Liver (tissue), 9 donors: ENCODE data around the gene SLC9C2. TPM values are rescaled to one million over a fixed set of nuclear protein-coding genes. Genes with fewer than 3 reads are reported as not detected.

Source experiments
- DNase-seq: peaks from one replicate; pipeline ENCODE4 v3.0.0-alpha.2; 2017; ENCODE audit warnings: low spot score
- H3K27ac ChIP-seq, 2 donors: one replicate each; pipeline ENCODE4 v1.7.0; 2013; ENCODE audit warnings: inconsistent platforms in 2 of 2, low read length in 2 of 2, control low read depth in 1 of 2, low read depth in 1 of 2, mild to moderate bottlenecking in 1 of 2
- H3K27me3 ChIP-seq, 4 donors: one replicate each; pipeline versions ENCODE4 v1.6.1 to v1.7.0; 2013; ENCODE audit warnings: low read length in 3 of 4, inconsistent platforms in 1 of 4, mild to moderate bottlenecking in 1 of 4, moderate library complexity in 1 of 4; ENCODE audit not compliant: control insufficient read depth in 4 of 4, insufficient read depth in 4 of 4
- H3K36me3 ChIP-seq, 4 donors: one replicate each; pipeline versions ENCODE4 v1.6.1 to v1.7.0; 2013; ENCODE audit warnings: low read length in 3 of 4, mild to moderate bottlenecking in 3 of 4, low read depth in 1 of 4, moderate library complexity in 1 of 4; ENCODE audit not compliant: control insufficient read depth in 4 of 4, insufficient read depth in 3 of 4
- H3K4me1 ChIP-seq, 4 donors: one replicate each; pipeline versions ENCODE4 v1.6.1 to v1.7.0; 2013; ENCODE audit warnings: low read length in 3 of 4, mild to moderate bottlenecking in 3 of 4, moderate library complexity in 1 of 4; ENCODE audit not compliant: control insufficient read depth in 4 of 4, insufficient read depth in 4 of 4
- H3K4me3 ChIP-seq, 3 donors: one replicate each; pipeline versions ENCODE4 v1.6.1 to v1.7.0; 2013; ENCODE audit warnings: low read length in 3 of 3, control low read depth in 1 of 3, low read depth in 1 of 3, mild to moderate bottlenecking in 1 of 3
- H3K9ac ChIP-seq, 2 donors: one replicate each; pipeline ENCODE4 v1.7.0; 2013; ENCODE audit warnings: low read length in 2 of 2, mild to moderate bottlenecking in 2 of 2, moderate library complexity in 2 of 2, control low read depth in 1 of 2, low read depth in 1 of 2
- H3K9me3 ChIP-seq, 4 donors: one replicate each; pipeline versions ENCODE4 v1.6.1 to v1.7.0; 2013; ENCODE audit warnings: low read length in 3 of 4; ENCODE audit not compliant: control insufficient read depth in 4 of 4
- ATF3 ChIP-seq: IDR thresholded peaks from 2 replicates; pipeline ENCODE4 v1.6.1; 2016; ENCODE audit warnings: antibody characterized with exemption
- CTCF ChIP-seq: fragments of 150-350 bp; IDR thresholded peaks from 2 replicates; pipeline ENCODE4 v1.5.1; 2017; ENCODE audit warnings: improper control_type of control experiment, low read depth, low read length; ENCODE audit not compliant: missing input control
- EGR1 ChIP-seq, 2 donors: IDR thresholded peaks; 2 replicates each; pipeline ENCODE4 v1.6.1; 2016 to 2018; ENCODE audit warnings: antibody characterized with exemption in 2 of 2, low read depth in 2 of 2
- FOXA1 ChIP-seq: IDR thresholded peaks from 2 replicates; pipeline ENCODE4 v1.6.1; 2016; ENCODE audit warnings: antibody characterized with exemption
- FOXA2 ChIP-seq: IDR thresholded peaks from 2 replicates; pipeline ENCODE4 v1.6.1; 2016; ENCODE audit warnings: antibody characterized with exemption
- GABPA ChIP-seq, 2 donors: IDR thresholded peaks in 1 of 2; conservative IDR thresholded peaks in 1 of 2; 2 replicates each; pipeline ENCODE4 v1.6.1; 2016; ENCODE audit warnings: antibody characterized with exemption in 2 of 2, mild to moderate bottlenecking in 1 of 2, moderate library complexity in 1 of 2
- HNF4A ChIP-seq, 2 donors: conservative IDR thresholded peaks; 2 replicates each; pipeline ENCODE4 v1.6.1; 2016; ENCODE audit warnings: antibody characterized with exemption in 2 of 2, mild to moderate bottlenecking in 2 of 2
- HNF4G ChIP-seq: IDR thresholded peaks from 2 replicates; pipeline ENCODE4 v1.6.1; 2016; ENCODE audit warnings: antibody characterized with exemption
- JUND ChIP-seq, 2 donors: IDR thresholded peaks; 2 replicates each; pipeline ENCODE4 v1.6.1; 2016; ENCODE audit warnings: antibody characterized with exemption in 2 of 2
- MAX ChIP-seq: IDR thresholded peaks from 2 replicates; pipeline ENCODE4 v1.6.1; 2016; ENCODE audit warnings: antibody characterized with exemption
- NR2F2 ChIP-seq: IDR thresholded peaks from 2 replicates; pipeline ENCODE4 v1.6.1; 2016; ENCODE audit warnings: antibody characterized with exemption
- RAD21 ChIP-seq, 2 donors: IDR thresholded peaks; 2 replicates each; pipeline ENCODE4 v1.6.1; 2016; ENCODE audit warnings: antibody characterized with exemption in 2 of 2, mild to moderate bottlenecking in 2 of 2
- RXRA ChIP-seq, 2 donors: IDR thresholded peaks; 2 replicates each; pipeline ENCODE4 v1.6.1; 2017 to 2018; ENCODE audit warnings: antibody characterized with exemption in 2 of 2, mild to moderate bottlenecking in 1 of 2
- SP1 ChIP-seq: IDR thresholded peaks from 2 replicates; pipeline ENCODE4 v1.6.1; 2018; ENCODE audit warnings: antibody characterized with exemption, mild to moderate bottlenecking
- TAF1 ChIP-seq: conservative IDR thresholded peaks from 2 replicates; pipeline ENCODE4 v1.6.1; 2016; ENCODE audit warnings: antibody characterized with exemption, mild to moderate bottlenecking
- YY1 ChIP-seq: IDR thresholded peaks from 2 replicates; pipeline ENCODE4 v1.6.1; 2016; ENCODE audit warnings: antibody characterized with exemption, mild to moderate bottlenecking
- ZBTB33 ChIP-seq: IDR thresholded peaks from 2 replicates; pipeline ENCODE4 v1.6.1; 2016; ENCODE audit warnings: antibody characterized with exemption
- polyA plus RNA-seq, 2 donors: library from polyadenylated mRNA; stranded (reverse) in 1 of 2; unstranded in 1 of 2; fragments of 200-250 nt in 1 of 2; fragments of >200 nt in 1 of 2; fragmentation: Nextera tagmentation in 1 of 2; extraction: Ambion mirVana in 1 of 2; gene quantifications; one replicate each; pipeline versions ENCODE4 v1.2.1 to v1.2.3, GENCODE V29; 2013 to 2015
- total RNA-seq, 2 donors: library from RNA; depleted of rRNA; stranded (reverse); fragments of >200 nt; gene quantifications; one replicate each; pipeline ENCODE4 v1.2.3, GENCODE V29; 2014
- TF ChIP-seq, protein P1 (sequence below): IDR thresholded peaks from 2 replicates; pipeline ENCODE4 v1.6.1; 2016; ENCODE audit warnings: antibody characterized with exemption, mild to moderate bottlenecking
- donor health status: healthy.
- donor health status: healthy.
- donor health status: healthy.
- donor health status: healthy.
- donor health status: healthy.

SLC9C2 gene
- total and polyA plus RNA-seq, 4 donors = not detected

GRCh38 chr1:173532237-173532636 lies 70.6 kb downstream of the SLC9C2 start:
- H3K4me3 ChIP-seq = no peak overlapping the region
- no peak for DNase-seq
- peak overlapping the region in 1 of 2 donors; percentile 28 for H3K9ac ChIP-seq
- no peak overlapping the region for H3K27ac ChIP-seq
- H3K4me1 ChIP-seq = peaks cover 0 to 10% (median 5%) of the 10 kb centered on the region in 4 donors
- no peaks in the 10 kb centered on the region for H3K27me3 ChIP-seq
- no peaks in the 10 kb centered on the region for H3K9me3 ChIP-seq
- H3K36me3 ChIP-seq = no peaks in the 10 kb centered on the region
- no peak for TF ChIP-seq FOXA2
- no peak for TF ChIP-seq RAD21 (IDR thresholded peaks at IDR 0.05)
- no peak for TF ChIP-seq HNF4A (conservative IDR thresholded peaks at IDR 0.05)
- TF ChIP-seq CTCF = no peak
- no peak for TF ChIP-seq TAF1
- TF ChIP-seq MAX = no peak
- TF ChIP-seq JUND (IDR thresholded peaks at IDR 0.05) = no peak
- no peak for TF ChIP-seq NR2F2
- no peak for TF ChIP-seq GABPA (IDR thresholded peaks at IDR 0.05 in 1 of 2, conservative IDR thresholded peaks at IDR 0.05 in 1 of 2)
- peak; percentile 50 for TF ChIP-seq YY1
- no peak for TF ChIP-seq ATF3
- no peak for TF ChIP-seq EGR1 (IDR thresholded peaks at IDR 0.05; ENCODE audit: low read depth in 2 of 2)
- TF ChIP-seq FOXA1 = no peak
- TF ChIP-seq HNF4G = no peak
- TF ChIP-seq RXRA (IDR thresholded peaks at IDR 0.05) = no peak
- TF ChIP-seq ZBTB33 = no peak
- TF ChIP-seq, protein P1, sequence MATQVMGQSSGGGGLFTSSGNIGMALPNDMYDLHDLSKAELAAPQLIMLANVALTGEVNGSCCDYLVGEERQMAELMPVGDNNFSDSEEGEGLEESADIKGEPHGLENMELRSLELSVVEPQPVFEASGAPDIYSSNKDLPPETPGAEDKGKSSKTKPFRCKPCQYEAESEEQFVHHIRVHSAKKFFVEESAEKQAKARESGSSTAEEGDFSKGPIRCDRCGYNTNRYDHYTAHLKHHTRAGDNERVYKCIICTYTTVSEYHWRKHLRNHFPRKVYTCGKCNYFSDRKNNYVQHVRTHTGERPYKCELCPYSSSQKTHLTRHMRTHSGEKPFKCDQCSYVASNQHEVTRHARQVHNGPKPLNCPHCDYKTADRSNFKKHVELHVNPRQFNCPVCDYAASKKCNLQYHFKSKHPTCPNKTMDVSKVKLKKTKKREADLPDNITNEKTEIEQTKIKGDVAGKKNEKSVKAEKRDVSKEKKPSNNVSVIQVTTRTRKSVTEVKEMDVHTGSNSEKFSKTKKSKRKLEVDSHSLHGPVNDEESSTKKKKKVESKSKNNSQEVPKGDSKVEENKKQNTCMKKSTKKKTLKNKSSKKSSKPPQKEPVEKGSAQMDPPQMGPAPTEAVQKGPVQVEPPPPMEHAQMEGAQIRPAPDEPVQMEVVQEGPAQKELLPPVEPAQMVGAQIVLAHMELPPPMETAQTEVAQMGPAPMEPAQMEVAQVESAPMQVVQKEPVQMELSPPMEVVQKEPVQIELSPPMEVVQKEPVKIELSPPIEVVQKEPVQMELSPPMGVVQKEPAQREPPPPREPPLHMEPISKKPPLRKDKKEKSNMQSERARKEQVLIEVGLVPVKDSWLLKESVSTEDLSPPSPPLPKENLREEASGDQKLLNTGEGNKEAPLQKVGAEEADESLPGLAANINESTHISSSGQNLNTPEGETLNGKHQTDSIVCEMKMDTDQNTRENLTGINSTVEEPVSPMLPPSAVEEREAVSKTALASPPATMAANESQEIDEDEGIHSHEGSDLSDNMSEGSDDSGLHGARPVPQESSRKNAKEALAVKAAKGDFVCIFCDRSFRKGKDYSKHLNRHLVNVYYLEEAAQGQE = no peak
- peak; percentile 23 for TF ChIP-seq SP1
